Measurements from ENCODE around the gene CTCFL.

- no peak for TF ChIP-seq RFXANK (CRISPR knock-in tag; IDR thresholded peaks at IDR 0.05)
- TF ChIP-seq ZBTB7B (CRISPR knock-in tag; IDR thresholded peaks at IDR 0.05) = no peak
- TF ChIP-seq HCFC1 (IDR thresholded peaks at IDR 0.05; ENCODE audit: low read depth, low read length) = no peak
- TF ChIP-seq SAFB2 (CRISPR knock-in tag; IDR thresholded peaks at IDR 0.05; ENCODE audit: borderline replicate concordance, low read depth) = no peak
- TF ChIP-seq ZNF660 (CRISPR knock-in tag; IDR thresholded peaks at IDR 0.05; ENCODE audit: borderline replicate concordance, low read depth) = no peak
- TF ChIP-seq, protein P1, sequence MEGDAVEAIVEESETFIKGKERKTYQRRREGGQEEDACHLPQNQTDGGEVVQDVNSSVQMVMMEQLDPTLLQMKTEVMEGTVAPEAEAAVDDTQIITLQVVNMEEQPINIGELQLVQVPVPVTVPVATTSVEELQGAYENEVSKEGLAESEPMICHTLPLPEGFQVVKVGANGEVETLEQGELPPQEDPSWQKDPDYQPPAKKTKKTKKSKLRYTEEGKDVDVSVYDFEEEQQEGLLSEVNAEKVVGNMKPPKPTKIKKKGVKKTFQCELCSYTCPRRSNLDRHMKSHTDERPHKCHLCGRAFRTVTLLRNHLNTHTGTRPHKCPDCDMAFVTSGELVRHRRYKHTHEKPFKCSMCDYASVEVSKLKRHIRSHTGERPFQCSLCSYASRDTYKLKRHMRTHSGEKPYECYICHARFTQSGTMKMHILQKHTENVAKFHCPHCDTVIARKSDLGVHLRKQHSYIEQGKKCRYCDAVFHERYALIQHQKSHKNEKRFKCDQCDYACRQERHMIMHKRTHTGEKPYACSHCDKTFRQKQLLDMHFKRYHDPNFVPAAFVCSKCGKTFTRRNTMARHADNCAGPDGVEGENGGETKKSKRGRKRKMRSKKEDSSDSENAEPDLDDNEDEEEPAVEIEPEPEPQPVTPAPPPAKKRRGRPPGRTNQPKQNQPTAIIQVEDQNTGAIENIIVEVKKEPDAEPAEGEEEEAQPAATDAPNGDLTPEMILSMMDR (CRISPR knock-in tag; IDR thresholded peaks at IDR 0.05) = no peak
- TF ChIP-seq ZNF614 (CRISPR knock-in tag; IDR thresholded peaks at IDR 0.05; ENCODE audit: borderline replicate concordance) = no peak
- TF ChIP-seq CHD2 (IDR thresholded peaks at IDR 0.05; ENCODE audit: low read depth, low read length) = no peak
- TF ChIP-seq ZSCAN29 (CRISPR knock-in tag; conservative IDR thresholded peaks at IDR 0.05) = no peak
- no peak for TF ChIP-seq EP300 (IDR thresholded peaks at IDR 0.05; ENCODE audit: low read depth in 2 of 2, low read length in 2 of 2)
- TF ChIP-seq EP300 (CRISPR knock-in tag; IDR thresholded peaks at IDR 0.05; ENCODE audit: borderline replicate concordance) = no peak
- no peak for TF ChIP-seq ZNF318 (CRISPR knock-in tag; IDR thresholded peaks at IDR 0.05)
Measured at GRCh38 chr20:57517904-57518303, 7.0 kb downstream of the CTCFL start.
